ENCODE results near the gene NAV2. TPM values are rescaled to one million over a fixed set of nuclear protein-coding genes. Genes with fewer than 3 reads are reported as not detected.
A peak's percentile ranks its signal among the peaks of the same experiment; 100 is the strongest.
"Not testable (repeated sequence)": the region's sequence is repeated elsewhere in the genome, so short reads cannot be mapped to it uniquely, and the experiment has no call there.

NAV2 gene
- total RNA-seq, 2 experiments from 2014 or later = 2.9 to 4.1 TPM

- peaks cover 2% of the 10 kb centered on the region for H3K4me1 Mint-ChIP-seq
- POLR2A ChIA-PET = no interaction called here
- no peaks in the 10 kb centered on the region for H3K9me3 Mint-ChIP-seq
- no peak overlapping the region for H3K27ac Mint-ChIP-seq
- no peak overlapping the region for H3K4me3 Mint-ChIP-seq
- peaks cover 19% of the 10 kb centered on the region for H3K27me3 Mint-ChIP-seq
- no peaks in the 10 kb centered on the region for H3K36me3 Mint-ChIP-seq
- DNase-seq = no peak
- no peak for ATAC-seq (ENCODE audit: low read depth)
Measured at GRCh38 chr11:19957294-19957943, 244.8 kb downstream of the NAV2 start.

GRCh38 chr11:19958204-19958603 is 245.6 kb downstream of the NAV2 start:
- H3K9me3 Mint-ChIP-seq = no peaks in the 10 kb centered on the region
- H3K27ac Mint-ChIP-seq = no peak overlapping the region
- POLR2A ChIA-PET = no interaction called here
- H3K27me3 Mint-ChIP-seq = peaks cover 22% of the 10 kb centered on the region
- ATAC-seq (ENCODE audit: low read depth) = no peak
- no peaks in the 10 kb centered on the region for H3K36me3 Mint-ChIP-seq
- DNase-seq = no peak
- H3K4me1 Mint-ChIP-seq = peaks cover 2% of the 10 kb centered on the region
- H3K4me3 Mint-ChIP-seq = no peak overlapping the region

GRCh38 chr11:19959210-19959609 is 246.6 kb downstream of the NAV2 start:
- DNase-seq = no peak
- H3K27ac Mint-ChIP-seq = no peak overlapping the region
- H3K4me3 Mint-ChIP-seq = no peak overlapping the region
- no peaks in the 10 kb centered on the region for H3K9me3 Mint-ChIP-seq
- H3K27me3 Mint-ChIP-seq = peaks cover 18% of the 10 kb centered on the region
- no peaks in the 10 kb centered on the region for H3K36me3 Mint-ChIP-seq
- peaks cover 8% of the 10 kb centered on the region for H3K4me1 Mint-ChIP-seq
- POLR2A ChIA-PET = no interaction called here
- no peak for ATAC-seq (ENCODE audit: low read depth)

DNA sequence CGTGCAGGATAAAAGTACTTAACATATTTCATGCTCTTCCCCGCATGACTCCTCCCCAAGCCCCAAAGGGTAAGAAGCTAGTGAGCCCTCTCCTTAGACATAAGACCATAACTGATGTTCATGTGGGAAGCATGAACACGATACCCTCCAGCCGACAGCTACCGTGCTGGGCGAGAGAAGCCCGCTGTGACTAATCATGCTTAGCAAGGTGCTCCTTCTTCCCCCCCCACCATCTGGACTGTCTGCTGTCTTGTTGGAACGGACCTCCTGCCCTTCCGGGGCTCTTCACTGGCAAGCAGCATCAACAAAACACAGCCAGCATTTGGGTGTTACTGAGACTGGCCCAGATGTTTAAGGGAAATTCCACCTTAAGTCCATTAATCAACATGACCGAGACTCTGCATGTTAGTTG is 247.0 kb downstream of the NAV2 start:
- no peak overlapping the region for H3K27ac Mint-ChIP-seq
- DNase-seq (no peak), ATAC-seq (ENCODE audit: low read depth) (no peak)
- H3K4me3 Mint-ChIP-seq = no peak overlapping the region
- POLR2A ChIA-PET = no interaction called here
- H3K4me1 Mint-ChIP-seq = peaks cover 8% of the 10 kb centered on the region
- no peaks in the 10 kb centered on the region for H3K9me3 Mint-ChIP-seq
- H3K27me3 Mint-ChIP-seq = peaks cover 19% of the 10 kb centered on the region
- no peaks in the 10 kb centered on the region for H3K36me3 Mint-ChIP-seq

DNA sequence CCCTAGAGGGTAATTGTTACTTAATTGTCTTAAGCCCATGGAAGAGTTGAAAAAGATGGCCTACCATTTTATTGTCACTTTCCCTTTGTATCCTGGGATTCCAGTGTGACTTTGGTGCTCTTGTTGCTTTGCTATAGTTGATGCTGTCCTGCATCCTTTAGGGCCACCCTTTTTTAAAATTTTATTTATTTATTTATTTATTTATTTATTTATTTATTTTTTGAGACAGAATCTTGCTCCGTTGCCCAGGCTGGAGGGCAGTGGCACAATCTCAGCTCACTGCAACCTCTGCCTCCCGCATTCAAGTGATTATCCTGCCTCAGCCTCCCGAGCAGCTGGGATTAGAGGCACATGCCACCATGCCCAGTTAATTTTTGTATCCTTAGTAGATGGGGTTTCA is 247.8 kb downstream of the NAV2 start:
- peaks cover 22% of the 10 kb centered on the region for H3K27me3 Mint-ChIP-seq
- H3K27ac Mint-ChIP-seq; H3K4me1 Mint-ChIP-seq; H3K9me3 Mint-ChIP-seq; H3K4me3 Mint-ChIP-seq; POLR2A ChIA-PET; DNase-seq; H3K36me3 Mint-ChIP-seq; ATAC-seq (ENCODE audit: low read depth): not testable (repeated sequence)

GRCh38 chr11:19961225-19961624 is 248.6 kb downstream of the NAV2 start:
- no peak overlapping the region for H3K27ac Mint-ChIP-seq
- peaks cover 8% of the 10 kb centered on the region for H3K4me1 Mint-ChIP-seq
- no peaks in the 10 kb centered on the region for H3K36me3 Mint-ChIP-seq
- H3K4me3 Mint-ChIP-seq = no peak overlapping the region
- peaks cover 26% of the 10 kb centered on the region for H3K27me3 Mint-ChIP-seq
- POLR2A ChIA-PET = no interaction called here
- DNase-seq = no peak
- H3K9me3 Mint-ChIP-seq = no peaks in the 10 kb centered on the region
- ATAC-seq (ENCODE audit: low read depth) = no peak

GRCh38 chr11:19962053-19962800 is 249.6 kb downstream of the NAV2 start:
- Mint-ChIP-seq H3K4me1 (peaks cover 8% of the 10 kb centered on the region), H3K27ac (no peak overlapping the region), H3K9me3 (no peaks in the 10 kb centered on the region), H3K27me3 (peaks cover 23% of the 10 kb centered on the region), H3K4me3 (no peak overlapping the region), H3K36me3 (no peaks in the 10 kb centered on the region)
- POLR2A ChIA-PET = no interaction called here
- no peak for DNase-seq
- no peak for ATAC-seq (ENCODE audit: low read depth)

- no peak for ATAC-seq (ENCODE audit: low read depth)
- no peaks in the 10 kb centered on the region for H3K9me3 Mint-ChIP-seq
- DNase-seq = no peak
- no peak overlapping the region for H3K27ac Mint-ChIP-seq
- POLR2A ChIA-PET = no interaction called here
- peaks cover 8% of the 10 kb centered on the region for H3K4me1 Mint-ChIP-seq
- H3K27me3 Mint-ChIP-seq = peaks cover 21% of the 10 kb centered on the region
- no peak overlapping the region for H3K4me3 Mint-ChIP-seq
- H3K36me3 Mint-ChIP-seq = no peaks in the 10 kb centered on the region
Measured at GRCh38 chr11:19962801-19963175, 250.2 kb downstream of the NAV2 start.

- DNase-seq = no peak
Measured at GRCh38 chr11:19963697-19964387, 251.2 kb downstream of the NAV2 start.

GRCh38 chr11:19966441-19966840 is 253.8 kb downstream of the NAV2 start:
- DNase-seq = no peak

More at GRCh38 chr11:19963697-19964387, 251.2 kb downstream of the NAV2 start:
- H3K27ac Mint-ChIP-seq = no peak overlapping the region
- no peaks in the 10 kb centered on the region for H3K36me3 Mint-ChIP-seq
- H3K27me3 Mint-ChIP-seq = peaks cover 23% of the 10 kb centered on the region
- peaks cover 8% of the 10 kb centered on the region for H3K4me1 Mint-ChIP-seq
- peak; percentile 52 for ATAC-seq (ENCODE audit: low read depth)
- no peaks in the 10 kb centered on the region for H3K9me3 Mint-ChIP-seq
- peak overlapping the region; percentile 44 for H3K4me3 Mint-ChIP-seq
- POLR2A ChIA-PET = no interaction called here

DNA sequence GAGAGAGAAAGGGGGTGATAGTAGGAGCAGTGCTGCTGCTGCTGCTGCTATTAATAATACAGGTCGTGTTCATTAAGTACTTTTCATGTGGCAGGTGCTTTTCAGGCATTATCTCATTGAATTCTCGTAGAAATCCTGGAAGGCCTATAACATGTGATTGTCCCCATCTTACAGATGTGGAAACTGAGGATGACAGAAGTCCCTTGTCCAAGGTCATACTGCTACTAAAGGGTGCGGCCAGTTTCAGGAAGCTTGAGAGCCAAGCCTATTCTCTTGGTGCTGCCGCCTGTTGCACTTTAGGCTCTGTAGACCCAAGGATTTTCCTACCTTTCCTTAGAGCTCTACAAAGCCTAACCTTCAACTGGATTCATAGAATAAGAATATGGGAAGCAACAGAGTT is 254.3 kb downstream of the NAV2 start:
- DNase-seq (no peak), ATAC-seq (ENCODE audit: low read depth) (no peak)
- Mint-ChIP-seq H3K36me3 (peaks cover 1% of the 10 kb centered on the region), H3K9me3 (no peaks in the 10 kb centered on the region), H3K4me3 (no peak overlapping the region), H3K27me3 (peaks cover 23% of the 10 kb centered on the region), H3K27ac (no peak overlapping the region), H3K4me1 (peaks cover 14% of the 10 kb centered on the region)
- POLR2A ChIA-PET = no interaction called here

More at GRCh38 chr11:19966441-19966840, 253.8 kb downstream of the NAV2 start:
- Mint-ChIP-seq H3K4me1 (peaks cover 14% of the 10 kb centered on the region), H3K36me3 (peaks cover 1% of the 10 kb centered on the region), H3K9me3 (no peaks in the 10 kb centered on the region), H3K27me3 (peaks cover 23% of the 10 kb centered on the region), H3K4me3 (no peak overlapping the region), H3K27ac (no peak overlapping the region)
- ATAC-seq (ENCODE audit: low read depth) = no peak
- POLR2A ChIA-PET = no interaction called here

- no peaks in the 10 kb centered on the region for H3K9me3 Mint-ChIP-seq
- no peak for ATAC-seq (ENCODE audit: low read depth)
- DNase-seq = no peak
- H3K4me1 Mint-ChIP-seq = peaks cover 14% of the 10 kb centered on the region
- H3K27ac Mint-ChIP-seq = no peak overlapping the region
- peaks cover 23% of the 10 kb centered on the region for H3K27me3 Mint-ChIP-seq
- POLR2A ChIA-PET = no interaction called here
- no peak overlapping the region for H3K4me3 Mint-ChIP-seq
- H3K36me3 Mint-ChIP-seq = peaks cover 1% of the 10 kb centered on the region
Measured at GRCh38 chr11:19967787-19968186, 255.2 kb downstream of the NAV2 start.

DNA sequence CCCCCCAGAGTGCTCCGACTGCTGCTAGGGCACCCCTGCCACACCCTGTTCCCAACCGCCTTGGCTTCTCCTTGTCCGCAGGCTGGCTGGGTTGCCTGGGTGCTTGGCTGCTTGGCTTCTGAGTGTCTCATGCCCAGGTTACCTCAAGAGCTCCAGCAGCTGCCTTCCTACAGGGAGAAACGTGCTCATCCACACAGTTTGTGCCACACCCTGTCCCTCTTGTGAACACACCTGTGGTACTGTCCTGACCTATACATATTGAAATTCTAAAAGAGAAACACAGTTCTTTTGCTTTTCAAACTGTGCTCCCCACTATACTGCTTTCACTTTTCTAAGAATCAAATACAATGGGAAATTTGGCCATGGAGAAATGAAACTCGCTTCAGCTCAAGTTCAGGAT is 256.2 kb downstream of the NAV2 start:
- Mint-ChIP-seq H3K9me3 (no peaks in the 10 kb centered on the region), H3K27ac (no peak overlapping the region), H3K27me3 (peaks cover 21% of the 10 kb centered on the region), H3K4me1 (peaks cover 8% of the 10 kb centered on the region), H3K4me3 (no peak overlapping the region), H3K36me3 (peaks cover 1% of the 10 kb centered on the region)
- no peak for ATAC-seq (ENCODE audit: low read depth)
- POLR2A ChIA-PET = no interaction called here
- no peak for DNase-seq

- Mint-ChIP-seq H3K4me1 (peaks cover 6% of the 10 kb centered on the region), H3K4me3 (no peak overlapping the region), H3K9me3 (no peaks in the 10 kb centered on the region), H3K27me3 (peaks cover 11% of the 10 kb centered on the region), H3K27ac (no peak overlapping the region), H3K36me3 (peaks cover 1% of the 10 kb centered on the region)
- DNase-seq (no peak), ATAC-seq (ENCODE audit: low read depth) (no peak)
- POLR2A ChIA-PET = no interaction called here
Measured at GRCh38 chr11:19970944-19971343, 258.3 kb downstream of the NAV2 start.
